ENCODE measurements around the gene CFAP100.

GRCh38 chr3:126456766-126457388, 62.2 kb downstream of the CFAP100 start:
- TF ChIP-seq CTCF (IDR thresholded peaks at IDR 0.05) (no peak), ZFX (IDR thresholded peaks at IDR 0.05; ENCODE audit: borderline replicate concordance) (no peak)
